Measurements from ENCODE around the gene BTG4.
A peak's percentile ranks its signal among the peaks of the same experiment; 100 is the strongest.

Gene BTG4

GRCh38 chr11:111512296-111513239, at the start of gene BTG4:
BTG4 (minus strand) TSS chr11:111512386; CDS start chr11:111498776, 13,610 bp downstream.
- no peak for FAIRE-seq

GRCh38 chr11:111561791-111562325, 49.7 kb upstream of the BTG4 start:
- peak; percentile 69 for FAIRE-seq

- FAIRE-seq: no peak
Measured at GRCh38 chr11:111561306-111561705, 49.1 kb upstream of the BTG4 start.

- no peak for FAIRE-seq
Measured at GRCh38 chr11:111560800-111561199, 48.6 kb upstream of the BTG4 start.

GRCh38 chr11:111559800-111560464, 47.7 kb upstream of the BTG4 start:
- no peak for FAIRE-seq

- no peak for FAIRE-seq
Measured at GRCh38 chr11:111557425-111558111, 45.4 kb upstream of the BTG4 start.

- no peak for FAIRE-seq
Measured at GRCh38 chr11:111555255-111555654, 43.1 kb upstream of the BTG4 start.

GRCh38 chr11:111554532-111554931, 42.3 kb upstream of the BTG4 start:
- no peak for FAIRE-seq

- no peak for FAIRE-seq
Measured at GRCh38 chr11:111550258-111550657, 38.1 kb upstream of the BTG4 start.

- no peak for FAIRE-seq
Measured at GRCh38 chr11:111549869-111550203, 37.6 kb upstream of the BTG4 start.

- FAIRE-seq: no peak
Measured at GRCh38 chr11:111549196-111549868, 37.1 kb upstream of the BTG4 start.

- FAIRE-seq: no peak
Measured at GRCh38 chr11:111548525-111548924, 36.3 kb upstream of the BTG4 start.

- FAIRE-seq: no peak
Measured at GRCh38 chr11:111542606-111543275, 30.6 kb upstream of the BTG4 start.

GRCh38 chr11:111541254-111542061, 29.3 kb upstream of the BTG4 start:
- FAIRE-seq: no peak

- FAIRE-seq: no peak
Measured at GRCh38 chr11:111540937-111541253, 28.7 kb upstream of the BTG4 start.

GRCh38 chr11:111540114-111540936, 28.1 kb upstream of the BTG4 start, which contains the start of gene LAYN:
LAYN (plus strand) TSS chr11:111540720; CDS start chr11:111540844, 124 bp downstream.
- no peak for FAIRE-seq

- FAIRE-seq: no peak
Measured at GRCh38 chr11:111539426-111540113, 27.4 kb upstream of the BTG4 start.

- no peak for FAIRE-seq
Measured at GRCh38 chr11:111538407-111539114, 26.4 kb upstream of the BTG4 start.

- FAIRE-seq: no peak
Measured at GRCh38 chr11:111537336-111537860, 25.2 kb upstream of the BTG4 start.

All from G401.6 (cell line).